Stimulated activated CD8-positive, alpha-beta memory T cell treated with anti-CD3 and anti-CD28 coated beads, Interleukin-4, amount 100 ng/mL, for 48 hours (primary cell): Measurements from ENCODE around the gene KRTAP10-4.

Experiments
- DNase-seq: peaks from one replicate; pipeline ENCODE4 v3.0.0-alpha.2; 2020

KRTAP10-4 gene

GRCh38 chr21:44618909-44619308, 45.4 kb downstream of the KRTAP10-4 start:
- peak; percentile 54 for DNase-seq

- DNase-seq: no peak
These were observed 46.4 kb downstream of the KRTAP10-4 start for GRCh38 chr21:44619886-44620285.

- no peak for DNase-seq
These were observed 50.0 kb downstream of the KRTAP10-4 start for GRCh38 chr21:44623575-44623974.
